Activated T-helper 17 cell treated with anti-CD3 and anti-CD28 coated beads, Interleukin-2, amount 50 U/mL, for 72 hours (primary cell): ENCODE data around the gene RMC1. TPM values are rescaled to one million over a fixed set of nuclear protein-coding genes. Genes with fewer than 3 reads are reported as not detected.
"Not testable (repeated sequence)": the region's sequence is repeated elsewhere in the genome, so short reads cannot be mapped to it uniquely, and the experiment has no call there.

Source experiments
- ATAC-seq: fragments of 150-1000 bp; cut with Tn5 transposase; replicated peaks from 2 replicates; pipeline ENCODE4 v1.10.0; 2021; ENCODE audit warnings: mild to moderate bottlenecking, moderate library complexity
- H3K27ac Mint-ChIP-seq: one replicate; pipeline ENCODE4 v1.8.0; 2022; ENCODE audit warnings: mixed read lengths
- H3K27me3 Mint-ChIP-seq: one replicate; pipeline ENCODE4 v1.8.0; 2022; ENCODE audit warnings: mixed read lengths
- H3K36me3 Mint-ChIP-seq: one replicate; pipeline ENCODE4 v1.8.0; 2022; ENCODE audit warnings: low read depth, mild to moderate bottlenecking, mixed read lengths
- H3K4me1 Mint-ChIP-seq: one replicate; pipeline ENCODE4 v1.8.0; 2022; ENCODE audit warnings: mixed read lengths
- H3K4me3 Mint-ChIP-seq: one replicate; pipeline ENCODE4 v1.8.0; 2022; ENCODE audit warnings: mild to moderate bottlenecking, mixed read lengths
- H3K9me3 Mint-ChIP-seq: one replicate; pipeline ENCODE4 v1.8.0; 2022; ENCODE audit warnings: mixed read lengths
- total RNA-seq, 2 donors: library from RNA; stranded (reverse); gene quantifications; one replicate each; pipeline ENCODE4 v1.2.3, GENCODE V29; 2022

The RMC1 gene
- total RNA-seq, 2 donors from 2014 or later, result 24.6 to 55.0 TPM

DNA sequence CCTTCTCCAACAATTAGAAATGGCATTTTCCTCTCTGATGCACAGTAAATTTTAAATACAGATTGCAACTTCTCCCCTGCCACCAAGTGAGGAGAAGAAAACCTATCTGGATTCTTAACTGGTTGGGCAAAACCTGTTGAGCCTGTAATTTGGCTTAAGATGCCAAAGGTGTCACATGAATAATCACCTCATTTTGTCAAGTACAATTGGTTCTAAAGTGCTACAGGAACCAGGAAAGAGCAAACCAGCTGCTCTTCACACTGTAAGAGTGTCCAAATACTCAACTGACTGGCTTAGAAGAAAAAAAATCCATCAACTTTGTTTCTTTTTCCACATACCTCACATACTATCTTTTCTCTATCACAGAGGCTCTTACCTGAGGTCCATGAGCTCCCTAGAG, 47.6 kb downstream of the RMC1 start:
- H3K9me3 Mint-ChIP-seq, result no peaks in the 10 kb centered on the region
- peaks cover 97% of the 10 kb centered on the region for H3K36me3 Mint-ChIP-seq
- H3K27me3 Mint-ChIP-seq, result no peaks in the 10 kb centered on the region
- H3K27ac Mint-ChIP-seq, result peak overlapping the region; percentile 71
- H3K4me3 Mint-ChIP-seq, result no peak overlapping the region
- peaks cover 5% of the 10 kb centered on the region for H3K4me1 Mint-ChIP-seq
- no peak for ATAC-seq

DNA sequence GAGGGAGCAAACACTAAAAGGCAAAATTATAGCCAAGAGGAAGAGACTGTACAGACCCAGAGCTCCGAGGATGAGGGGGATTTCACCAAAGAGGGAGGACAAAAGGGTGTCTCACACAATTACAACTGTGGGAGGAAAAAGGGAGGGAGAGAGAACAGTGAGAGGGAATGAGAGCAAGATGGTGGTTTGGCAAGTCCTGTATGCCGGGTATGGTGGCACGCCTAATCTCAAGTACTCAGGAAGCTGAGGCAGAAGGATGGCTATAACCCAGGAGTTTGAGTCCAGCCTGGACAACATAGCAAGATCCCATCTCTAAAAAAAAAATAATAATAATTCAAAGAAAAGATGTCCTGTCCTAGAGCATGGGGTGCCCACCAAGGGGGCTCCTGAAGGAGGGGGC, 48.7 kb downstream of the RMC1 start:
- peaks cover 5% of the 10 kb centered on the region for H3K4me1 Mint-ChIP-seq
- no peak overlapping the region for H3K4me3 Mint-ChIP-seq
- H3K27ac Mint-ChIP-seq, result peak overlapping the region; percentile 71
- H3K36me3 Mint-ChIP-seq, result peaks cover 99% of the 10 kb centered on the region
- no peak for ATAC-seq
- H3K27me3 Mint-ChIP-seq, result no peaks in the 10 kb centered on the region
- H3K9me3 Mint-ChIP-seq, result no peaks in the 10 kb centered on the region

GRCh38 chr18:23552505-23552904, 49.2 kb downstream of the RMC1 start:
- H3K4me3 Mint-ChIP-seq, result no peak overlapping the region
- peak overlapping the region; percentile 71 for H3K27ac Mint-ChIP-seq
- H3K4me1 Mint-ChIP-seq, result peaks cover 5% of the 10 kb centered on the region
- H3K9me3 Mint-ChIP-seq, result no peaks in the 10 kb centered on the region
- H3K36me3 Mint-ChIP-seq, result peaks cover 99% of the 10 kb centered on the region
- no peaks in the 10 kb centered on the region for H3K27me3 Mint-ChIP-seq
- ATAC-seq, result no peak

- Mint-ChIP-seq H3K27ac (no peak overlapping the region), H3K4me1 (peaks cover 5% of the 10 kb centered on the region), H3K27me3 (no peaks in the 10 kb centered on the region), H3K9me3 (no peaks in the 10 kb centered on the region), H3K4me3 (no peak overlapping the region), H3K36me3 (peaks cover 97% of the 10 kb centered on the region)
- ATAC-seq, result no peak
Observed at GRCh38 chr18:23553887-23554286, 50.6 kb downstream of the RMC1 start.

DNA sequence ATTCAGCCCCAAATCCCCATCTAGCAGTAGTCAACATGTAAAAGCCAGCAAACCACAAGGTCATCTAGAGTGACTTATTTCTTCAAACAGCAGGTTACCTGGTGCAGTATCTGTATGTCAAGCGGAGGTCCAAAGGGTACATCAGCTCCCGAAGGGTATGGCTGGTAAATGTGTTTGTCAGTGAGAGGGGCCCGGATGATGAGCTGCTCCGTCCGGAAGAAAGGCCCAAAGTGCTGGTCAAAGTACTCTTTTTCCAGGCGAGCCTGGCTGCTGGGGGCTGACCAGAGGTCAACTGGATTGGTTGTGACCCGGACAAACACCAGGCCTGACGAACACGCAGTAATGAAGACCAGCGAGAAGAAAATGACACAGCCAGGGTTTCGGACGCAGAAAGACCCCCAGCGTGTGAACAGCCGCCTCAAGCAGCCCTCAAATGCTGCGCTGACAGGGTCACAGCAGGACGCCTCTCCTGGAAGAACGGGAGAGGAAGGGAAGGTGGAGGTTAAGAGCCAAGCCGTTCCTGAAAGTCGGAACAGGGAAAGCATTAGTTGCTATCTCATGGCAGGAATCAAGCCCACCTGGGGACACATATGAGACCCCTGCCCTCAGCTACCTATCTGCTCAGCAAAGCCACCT, 53.0 kb downstream of the RMC1 start:
- H3K36me3 Mint-ChIP-seq, result peaks cover 99% of the 10 kb centered on the region
- peaks cover 5% of the 10 kb centered on the region for H3K4me1 Mint-ChIP-seq
- H3K4me3 Mint-ChIP-seq, result no peak overlapping the region
- ATAC-seq, result no peak
- peak overlapping the region; percentile 36 for H3K27ac Mint-ChIP-seq
- H3K9me3 Mint-ChIP-seq, result no peaks in the 10 kb centered on the region
- H3K27me3 Mint-ChIP-seq, result no peaks in the 10 kb centered on the region

DNA sequence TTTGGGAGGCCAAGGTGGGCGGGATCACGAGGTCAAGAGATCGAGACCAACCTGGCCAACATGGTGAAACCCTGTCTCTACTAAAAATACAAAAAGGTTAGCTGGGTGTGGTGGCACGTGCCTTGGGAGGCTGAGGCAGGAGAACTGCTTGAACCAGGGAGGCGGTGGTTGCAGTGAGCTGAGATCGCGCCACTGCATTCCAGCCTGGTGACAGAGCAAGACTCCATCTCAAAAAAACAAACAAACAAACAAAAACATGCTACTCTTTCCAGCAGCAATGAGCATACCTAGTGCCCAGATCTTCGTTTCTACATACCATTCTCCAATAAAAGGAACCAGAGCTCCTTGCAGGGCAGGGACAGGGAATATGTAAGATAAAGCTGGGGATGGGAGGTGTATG, 54.2 kb downstream of the RMC1 start:
- not testable (repeated sequence) for H3K4me3 Mint-ChIP-seq, H3K27me3 Mint-ChIP-seq, H3K4me1 Mint-ChIP-seq, H3K9me3 Mint-ChIP-seq, ATAC-seq
- peak overlapping the region; percentile 16 for H3K27ac Mint-ChIP-seq
- H3K36me3 Mint-ChIP-seq, result peaks cover 99% of the 10 kb centered on the region

- Mint-ChIP-seq H3K4me1 (peaks cover 5% of the 10 kb centered on the region), H3K27me3 (no peaks in the 10 kb centered on the region), H3K9me3 (no peaks in the 10 kb centered on the region), H3K27ac (no peak overlapping the region), H3K4me3 (no peak overlapping the region), H3K36me3 (peaks cover 97% of the 10 kb centered on the region)
- ATAC-seq, result no peak
Observed at GRCh38 chr18:23560186-23560585, 56.9 kb downstream of the RMC1 start.

DNA sequence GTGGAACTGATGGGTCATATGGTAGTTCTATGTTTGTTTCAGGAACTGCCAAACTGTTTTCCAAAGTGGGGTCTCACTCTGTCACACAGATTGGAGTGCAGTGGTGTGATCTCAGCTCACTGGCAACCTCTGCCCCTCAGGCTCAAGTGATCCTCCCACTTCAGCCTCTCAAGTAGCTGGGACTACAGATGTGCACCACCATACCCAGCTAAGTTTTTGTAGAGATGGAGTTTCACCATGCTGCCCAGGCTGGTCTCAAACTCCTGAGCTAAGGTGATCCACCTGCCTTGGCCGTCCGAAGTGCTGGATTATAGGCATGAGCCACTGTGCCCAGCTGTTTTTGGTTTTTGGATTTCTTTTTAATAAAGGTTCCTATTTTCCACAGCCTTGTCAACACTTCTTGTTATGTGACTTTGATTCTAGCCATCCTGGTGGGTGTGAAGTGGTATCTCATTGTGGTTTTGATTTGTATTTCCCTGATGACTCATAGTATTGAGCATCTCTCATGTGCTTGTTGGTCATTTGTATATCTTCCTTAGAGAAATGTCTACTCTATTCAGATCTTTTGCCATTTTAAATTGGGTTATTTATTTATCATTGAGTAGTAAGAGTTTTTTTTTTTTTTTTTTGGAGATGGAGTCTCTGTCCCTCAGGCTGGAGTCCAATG, 60.2 kb downstream of the RMC1 start:
- Mint-ChIP-seq H3K36me3 (peaks cover 97% of the 10 kb centered on the region), H3K27ac (peak overlapping the region; percentile 48), H3K4me1 (peaks cover 5% of the 10 kb centered on the region), H3K9me3 (no peaks in the 10 kb centered on the region), H3K4me3 (no peak overlapping the region), H3K27me3 (no peaks in the 10 kb centered on the region)
- ATAC-seq, result peak; percentile 98

DNA sequence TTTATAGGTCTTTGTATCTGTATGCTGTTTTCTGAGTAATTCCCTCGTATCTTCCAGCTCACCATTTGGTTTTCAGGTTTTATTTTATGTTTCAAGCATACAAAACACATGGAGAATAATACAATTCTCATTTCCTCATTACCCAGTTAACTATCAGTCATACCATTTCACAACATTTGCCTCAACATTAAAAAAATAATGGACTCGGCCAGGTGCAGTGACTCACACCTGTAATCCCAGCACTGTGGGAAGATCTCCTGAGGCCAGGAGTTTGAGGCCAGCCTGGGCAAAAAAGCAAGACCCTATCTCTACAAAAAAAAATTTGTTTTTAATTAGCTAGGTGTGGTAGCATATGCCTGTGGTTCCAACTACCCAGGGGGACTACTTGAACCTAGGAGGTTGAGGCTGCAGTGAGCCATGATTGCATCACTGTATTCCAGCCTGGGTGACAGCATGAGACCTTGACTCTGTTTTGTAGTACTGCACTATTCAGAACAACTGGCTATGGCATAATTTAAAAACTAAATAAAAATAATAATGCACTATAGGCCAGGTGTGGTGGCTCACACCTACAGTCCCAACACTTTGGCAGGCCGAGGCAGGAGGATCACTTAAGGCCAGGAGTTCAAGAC, 62.7 kb downstream of the RMC1 start:
- no peaks in the 10 kb centered on the region for H3K9me3 Mint-ChIP-seq
- H3K4me3 Mint-ChIP-seq, result no peak overlapping the region
- no peak overlapping the region for H3K27ac Mint-ChIP-seq
- no peaks in the 10 kb centered on the region for H3K27me3 Mint-ChIP-seq
- H3K4me1 Mint-ChIP-seq, result peaks cover 5% of the 10 kb centered on the region
- H3K36me3 Mint-ChIP-seq, result peaks cover 98% of the 10 kb centered on the region
- no peak for ATAC-seq

DNA sequence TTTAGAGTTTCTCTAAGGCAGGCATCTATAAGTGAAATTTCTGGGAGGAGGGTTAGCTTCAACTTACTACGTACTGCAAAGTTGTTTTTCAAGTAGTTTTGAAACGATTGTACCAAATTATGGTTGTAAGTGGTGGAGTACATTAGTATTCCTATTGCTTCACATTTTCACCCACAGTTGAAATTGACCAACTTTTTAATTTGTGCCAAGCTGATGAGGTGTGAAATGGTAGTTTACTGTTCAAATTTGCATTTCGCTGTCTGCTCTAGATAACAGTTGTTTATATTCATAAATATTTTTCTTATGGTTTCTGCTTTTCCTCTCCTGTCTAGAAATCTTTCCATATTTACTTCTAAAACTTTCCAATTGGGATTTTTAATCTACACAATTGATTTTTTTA, 64.4 kb downstream of the RMC1 start:
- ATAC-seq, result no peak
- H3K27ac Mint-ChIP-seq, result no peak overlapping the region
- H3K36me3 Mint-ChIP-seq, result peaks cover 95% of the 10 kb centered on the region
- peaks cover 11% of the 10 kb centered on the region for H3K4me1 Mint-ChIP-seq
- H3K9me3 Mint-ChIP-seq, result no peaks in the 10 kb centered on the region
- H3K4me3 Mint-ChIP-seq, result no peak overlapping the region
- H3K27me3 Mint-ChIP-seq, result no peaks in the 10 kb centered on the region

- Mint-ChIP-seq H3K4me3 (no peak overlapping the region), H3K36me3 (peaks cover 90% of the 10 kb centered on the region), H3K4me1 (peaks cover 10% of the 10 kb centered on the region), H3K27ac (no peak overlapping the region), H3K27me3 (no peaks in the 10 kb centered on the region), H3K9me3 (no peaks in the 10 kb centered on the region)
- ATAC-seq, result no peak
Observed at GRCh38 chr18:23568281-23569138, 65.2 kb downstream of the RMC1 start.

GRCh38 chr18:23569299-23570063, 66.2 kb downstream of the RMC1 start:
- ATAC-seq, result no peak
- Mint-ChIP-seq H3K27ac (no peak overlapping the region), H3K36me3 (peaks cover 91% of the 10 kb centered on the region), H3K4me1 (peaks cover 15% of the 10 kb centered on the region), H3K4me3 (no peak overlapping the region), H3K9me3 (no peaks in the 10 kb centered on the region), H3K27me3 (no peaks in the 10 kb centered on the region)

DNA sequence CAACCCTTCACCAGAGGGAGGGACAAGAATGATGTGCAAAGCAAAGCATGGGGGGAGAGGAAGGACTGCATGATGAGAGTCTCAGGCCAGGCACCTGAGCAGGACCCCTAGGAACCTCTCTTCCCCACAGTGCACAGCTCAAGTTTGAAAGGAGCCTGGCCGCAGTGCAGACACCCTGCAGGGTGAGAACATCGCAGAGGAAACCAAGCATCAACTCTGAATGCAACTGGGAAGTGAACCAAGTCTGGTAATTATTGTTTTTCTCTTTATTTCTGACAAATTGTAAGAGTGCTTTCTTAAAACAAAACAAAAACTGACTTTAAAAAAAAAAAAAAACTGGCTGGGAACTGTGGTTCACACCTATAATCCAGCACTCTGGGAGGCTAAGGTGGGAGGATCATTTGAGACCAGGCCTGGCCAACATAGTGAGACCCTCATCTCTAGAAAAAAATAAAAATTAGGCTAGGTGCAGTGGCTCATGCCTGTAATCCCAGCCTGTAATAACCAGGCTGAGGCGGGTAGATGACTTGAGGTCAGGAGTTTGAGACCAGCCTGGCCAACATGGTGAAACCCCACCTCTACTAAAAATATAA, 67.7 kb downstream of the RMC1 start:
- no peak for ATAC-seq
- peaks cover 23% of the 10 kb centered on the region for H3K4me1 Mint-ChIP-seq
- no peak overlapping the region for H3K27ac Mint-ChIP-seq
- H3K9me3 Mint-ChIP-seq, result no peaks in the 10 kb centered on the region
- no peak overlapping the region for H3K4me3 Mint-ChIP-seq
- H3K36me3 Mint-ChIP-seq, result peaks cover 84% of the 10 kb centered on the region
- no peaks in the 10 kb centered on the region for H3K27me3 Mint-ChIP-seq

GRCh38 chr18:23572012-23572411, 68.7 kb downstream of the RMC1 start:
- Mint-ChIP-seq H3K27ac (peak overlapping the region; percentile 72), H3K4me3 (no peak overlapping the region)
- no peak for ATAC-seq

More at GRCh38 chr18:23572012-23572411, 68.7 kb downstream of the RMC1 start:
- no peaks in the 10 kb centered on the region for H3K27me3 Mint-ChIP-seq
- no peaks in the 10 kb centered on the region for H3K9me3 Mint-ChIP-seq
- H3K4me1 Mint-ChIP-seq, result peaks cover 23% of the 10 kb centered on the region
- peaks cover 82% of the 10 kb centered on the region for H3K36me3 Mint-ChIP-seq
